Left lobe of liver (tissue), 2 donors: ENCODE results near the gene NCAPG. TPM values are rescaled to one million over a fixed set of nuclear protein-coding genes. Genes with fewer than 3 reads are reported as not detected.
"Not testable (repeated sequence)": the region's sequence is repeated elsewhere in the genome, so short reads cannot be mapped to it uniquely, and the experiment has no call there.

ENCODE experiments used
- ATAC-seq: fragments of 200-7000 bp; cut with Tn5 transposase; one replicate; pipeline ENCODE4 v1.9.1; 2020; ENCODE audit warnings: mild to moderate bottlenecking, moderate library complexity
- DNase-seq: peaks from one replicate; pipeline ENCODE4 v3.0.0-alpha.2; 2020; ENCODE audit warnings: low spot score
- total RNA-seq: library from RNA; stranded (reverse); gene quantifications from one replicate; pipeline ENCODE4 v1.2.1, GENCODE V29; 2021
- donor health status: DM: no; HTN: no; CAD: no; lungs with moderate emphysema.
- donor health status: DM: no; HTN: yes; CAD: no.

The NCAPG gene
- total RNA-seq, 1 donor from 2014 or later: 0.38 TPM

DNA sequence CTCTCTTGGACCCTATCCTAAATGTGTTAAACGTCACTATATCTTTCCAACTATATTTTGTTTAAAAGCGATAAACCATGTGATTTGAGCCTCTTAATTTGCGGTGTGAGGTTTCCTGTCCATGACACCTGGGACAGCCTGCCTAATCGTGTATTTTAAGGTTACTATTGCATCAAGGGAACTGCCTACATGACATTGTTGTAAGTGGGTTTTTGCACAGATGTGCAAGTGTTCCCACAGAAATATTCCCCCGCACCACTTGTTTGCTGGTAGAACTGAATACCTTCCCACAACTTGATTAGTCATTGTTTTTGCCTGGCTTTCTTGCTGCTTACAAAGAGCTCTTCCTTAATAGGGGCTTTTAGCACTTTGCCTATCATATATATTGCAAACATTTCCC is 24.2 kb upstream of the NCAPG start:
- no peak for ATAC-seq

DNA sequence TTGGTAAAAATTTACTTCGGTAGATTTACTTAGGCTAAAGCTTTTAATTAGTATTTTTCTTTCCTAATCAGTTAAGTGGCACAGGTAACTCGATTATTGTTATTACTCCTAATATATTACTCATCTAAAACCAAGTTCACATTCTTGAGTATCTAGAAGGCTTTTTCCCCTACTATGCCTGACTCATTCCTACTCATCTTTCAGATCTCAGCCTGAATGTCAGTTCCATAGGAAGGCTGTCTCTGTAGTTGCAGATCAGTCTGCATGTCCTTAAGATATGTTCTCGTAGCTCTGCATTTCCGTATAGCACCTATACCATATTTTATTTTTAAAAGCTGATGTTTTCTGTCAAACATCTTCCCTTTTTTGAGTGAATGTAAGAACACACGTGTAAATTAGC is 23.5 kb upstream of the NCAPG start:
- ATAC-seq: no peak
- no peak for DNase-seq

More for the DNA sequence above, 24.2 kb upstream of the NCAPG start:
- DNase-seq: no peak

DNA sequence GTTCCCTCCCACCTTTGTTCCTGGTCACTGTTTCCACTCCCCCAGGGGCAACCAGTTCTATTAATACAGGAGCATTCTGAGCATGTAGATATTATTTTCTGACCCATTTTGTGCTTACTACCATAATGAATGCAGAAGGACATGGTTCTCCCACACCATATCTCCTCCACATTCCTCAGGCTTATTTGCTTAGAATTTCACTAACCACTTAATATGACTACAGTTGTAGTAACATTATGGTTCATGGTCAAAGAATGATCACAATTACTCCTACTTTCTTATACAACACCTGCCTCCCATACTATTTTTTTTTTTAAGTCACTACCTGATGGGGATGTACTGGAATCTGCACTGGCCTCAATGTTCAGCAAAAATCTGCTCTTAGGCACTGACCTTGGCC is 21.8 kb upstream of the NCAPG start:
- DNase-seq: no peak
- ATAC-seq: no peak

DNA sequence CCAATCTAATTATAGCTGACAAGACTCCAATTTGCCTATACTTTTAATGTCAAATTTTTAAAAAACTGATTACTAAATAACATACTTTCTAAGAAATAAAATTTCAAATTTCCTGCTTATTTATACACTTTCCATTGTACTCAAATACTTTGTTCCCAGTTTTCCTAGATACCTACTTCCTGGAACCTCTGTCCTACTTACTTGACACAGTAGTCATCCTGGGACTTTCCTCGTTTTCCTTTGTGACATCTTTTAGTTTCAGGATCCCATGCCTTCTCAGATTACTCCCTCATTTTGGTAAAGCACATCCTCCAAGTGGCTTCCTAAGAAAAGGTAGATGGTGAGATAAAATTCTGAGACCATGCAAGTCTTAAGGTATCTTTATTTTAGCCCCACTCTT is 16.0 kb upstream of the NCAPG start:
- ATAC-seq (no peak), DNase-seq (no peak)

DNA sequence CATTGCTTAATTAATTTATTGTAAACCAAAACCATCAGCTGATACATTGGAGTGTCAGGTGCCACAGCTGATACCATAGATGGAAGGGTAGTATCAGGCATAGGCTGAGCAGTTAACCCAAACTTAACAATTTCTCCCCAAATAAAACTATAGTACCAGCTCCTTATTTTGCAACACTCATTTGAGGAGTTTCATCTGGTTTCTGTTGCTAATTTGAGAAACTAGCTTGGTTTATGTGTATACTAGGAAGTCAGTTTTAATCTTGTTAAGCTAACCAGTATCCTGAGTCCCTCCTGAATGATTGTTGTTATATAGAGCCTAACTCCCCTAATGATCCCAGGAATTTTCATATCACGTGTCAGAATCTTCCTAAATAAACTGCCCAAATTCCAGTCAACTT is 13.0 kb upstream of the NCAPG start:
- no peak for ATAC-seq
- no peak for DNase-seq

DNA sequence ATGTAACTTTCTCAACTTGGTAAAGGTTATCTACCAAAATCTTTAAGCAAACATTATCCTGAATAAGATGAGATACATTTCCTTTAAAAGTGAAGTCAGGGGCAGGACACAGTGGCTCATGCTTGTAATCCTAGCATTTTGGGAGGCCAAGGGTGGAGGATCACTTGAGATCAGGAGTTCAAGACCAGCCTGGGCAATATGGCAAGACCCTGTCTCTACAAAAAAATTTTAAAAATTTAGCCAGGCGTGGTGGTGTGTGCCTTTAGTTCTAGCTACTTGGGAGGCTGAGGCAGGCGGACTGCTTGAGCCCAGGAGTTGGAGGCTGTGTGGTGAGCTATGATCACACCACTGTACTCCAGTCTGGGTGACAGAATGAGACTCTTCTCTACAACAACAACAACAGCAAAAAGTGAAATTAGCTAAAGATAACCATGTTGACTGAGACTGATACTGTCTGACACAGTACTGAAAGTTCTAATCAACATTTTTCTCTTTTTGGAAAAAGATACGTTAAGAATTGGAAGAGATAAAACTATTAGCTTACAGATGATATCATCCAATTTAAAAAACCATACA is 5.1 kb upstream of the NCAPG start:
- no peak for ATAC-seq
- no peak for DNase-seq

DNA sequence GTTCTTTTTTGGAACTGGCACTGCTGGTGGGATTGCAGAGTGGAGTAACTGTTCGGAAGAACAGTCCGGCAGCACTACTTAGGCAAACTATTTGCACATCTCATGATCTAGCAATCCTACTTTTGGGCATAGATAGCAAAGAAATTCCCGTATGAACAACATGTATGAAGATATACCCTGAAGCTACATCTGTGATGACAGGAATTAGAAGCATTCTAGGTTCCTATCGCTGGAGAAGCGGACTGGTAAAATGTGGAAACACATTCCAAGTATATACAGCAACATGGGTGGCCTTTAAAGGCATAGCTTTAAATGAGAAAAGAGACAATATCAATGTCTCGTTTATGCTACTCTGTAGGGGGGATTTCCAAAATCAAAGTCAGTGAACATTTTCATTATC is 3.3 kb upstream of the NCAPG start:
- no peak for ATAC-seq
- no peak for DNase-seq

DNA sequence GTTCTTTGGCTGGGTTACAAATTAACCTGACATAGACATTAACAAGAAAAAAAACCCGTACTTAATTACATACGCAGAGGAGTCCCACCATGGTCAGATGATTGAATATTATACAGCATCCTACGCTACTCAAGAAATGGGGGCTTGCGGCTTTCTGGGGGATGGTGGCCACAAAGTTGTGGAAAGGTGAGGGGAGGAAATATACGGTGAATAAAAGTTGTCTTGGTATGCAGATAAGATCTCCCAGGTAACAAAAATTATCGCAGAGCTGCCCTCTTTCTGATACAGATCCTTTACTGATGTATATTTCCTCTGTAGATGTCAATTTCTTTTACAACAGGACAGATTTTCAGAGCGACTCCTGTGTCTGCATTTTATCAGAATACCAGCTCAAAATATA is 1.1 kb upstream of the NCAPG start:
- no peak for DNase-seq

DNA sequence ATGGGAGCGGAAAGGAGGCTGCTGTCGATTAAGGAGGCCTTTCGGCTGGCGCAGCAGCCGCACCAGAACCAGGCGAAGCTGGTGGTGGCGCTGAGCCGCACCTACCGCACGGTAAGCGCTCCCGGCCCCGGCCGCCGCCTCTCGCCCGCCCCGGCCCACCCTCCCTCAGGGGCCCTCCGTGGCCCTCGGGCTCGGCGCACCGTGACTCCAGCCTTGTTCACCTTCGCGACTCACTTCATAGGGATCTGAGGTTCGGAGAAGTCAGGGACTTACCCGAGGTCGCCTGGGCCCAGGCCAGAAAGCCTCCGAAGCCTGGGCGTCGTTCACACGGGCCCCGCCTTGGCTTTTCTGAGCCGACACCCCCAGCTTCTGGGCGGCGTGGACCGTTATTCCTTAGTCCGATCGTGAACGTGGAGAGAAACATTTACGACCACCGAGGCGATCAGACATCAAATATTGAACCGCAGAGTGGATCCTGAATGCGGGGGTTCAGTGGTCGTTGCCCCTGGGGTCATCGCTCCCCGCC is 362 bp downstream of the NCAPG start:
- peak; percentile 14 for ATAC-seq

More for the DNA sequence above, 1.1 kb upstream of the NCAPG start:
- no peak for ATAC-seq

DNA sequence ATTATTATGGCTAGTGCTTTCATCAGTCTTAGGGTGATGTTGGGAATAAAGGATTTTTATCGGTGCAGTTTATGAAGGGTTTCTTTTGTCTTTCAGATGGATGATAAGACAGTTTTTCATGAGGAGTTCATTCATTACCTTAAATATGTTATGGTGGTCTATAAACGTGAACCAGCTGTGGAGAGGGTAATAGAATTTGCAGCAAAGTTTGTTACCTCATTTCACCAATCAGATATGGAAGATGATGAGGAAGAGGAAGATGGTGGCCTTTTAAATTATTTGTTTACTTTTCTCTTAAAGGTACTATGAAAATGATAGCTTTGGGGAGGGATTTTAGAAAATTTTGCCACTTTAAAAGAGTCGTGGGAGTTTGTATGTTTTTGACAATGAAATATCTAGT is 1.3 kb downstream of the NCAPG start:
- ATAC-seq: no peak
- DNase-seq: no peak

More for the DNA sequence above, 362 bp downstream of the NCAPG start:
- no peak for DNase-seq

DNA sequence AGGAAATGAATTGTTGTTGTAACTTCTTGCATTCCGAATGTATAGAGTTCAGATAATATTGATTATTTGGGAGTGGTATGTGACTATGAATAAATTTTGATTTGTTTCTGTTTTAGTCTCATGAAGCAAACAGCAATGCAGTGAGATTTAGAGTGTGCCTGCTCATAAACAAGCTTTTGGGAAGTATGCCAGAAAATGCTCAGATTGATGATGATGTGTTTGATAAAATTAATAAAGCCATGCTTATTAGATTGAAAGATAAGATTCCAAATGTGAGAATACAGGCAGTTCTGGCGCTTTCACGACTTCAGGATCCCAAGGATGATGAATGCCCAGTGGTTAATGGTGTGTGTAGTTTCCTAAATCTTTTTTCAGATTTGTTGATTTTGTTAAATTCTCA is 2.0 kb downstream of the NCAPG start:
- DNase-seq (no peak), ATAC-seq (no peak)

DNA sequence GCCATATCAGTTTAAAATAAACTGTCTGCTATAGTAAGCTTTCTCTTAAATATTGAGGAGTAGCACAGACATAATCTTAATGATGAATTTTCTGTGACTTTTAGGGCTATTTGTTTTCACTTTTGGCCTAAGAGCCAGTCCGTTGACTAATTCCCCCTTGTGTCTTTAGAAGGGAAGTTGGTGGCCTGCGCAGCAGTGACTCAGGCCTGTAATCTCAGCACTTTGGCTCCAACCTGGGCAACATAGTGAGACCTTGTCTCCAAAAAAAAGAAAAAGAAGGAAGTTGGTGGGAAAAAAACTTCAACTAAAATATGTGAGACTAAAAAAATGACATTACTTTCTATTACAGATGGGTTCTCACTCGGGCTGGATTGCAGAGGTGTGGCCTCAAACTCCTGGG is 3.4 kb downstream of the NCAPG start:
- no peak for DNase-seq
- no peak for ATAC-seq

DNA sequence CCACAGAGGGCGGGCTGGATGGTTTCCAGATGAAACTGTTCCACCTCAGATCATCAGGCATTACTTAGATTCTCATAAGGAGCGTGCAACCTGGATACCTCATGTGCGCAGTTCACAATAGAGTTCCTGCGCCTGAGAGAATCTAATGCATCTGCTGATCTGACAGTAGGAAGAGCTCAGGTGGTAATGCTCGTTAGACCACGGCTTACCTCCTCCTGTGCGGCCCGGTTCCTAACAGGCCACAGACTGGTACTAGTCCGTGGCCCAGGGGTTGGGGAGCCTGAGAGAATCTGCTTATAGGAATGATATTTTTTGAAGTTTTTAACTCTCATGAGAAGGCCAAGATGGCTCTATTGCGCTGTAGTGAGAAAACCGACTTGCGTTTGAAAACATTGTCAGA is 5.4 kb downstream of the NCAPG start:
- ATAC-seq (no peak), DNase-seq (no peak)

DNA sequence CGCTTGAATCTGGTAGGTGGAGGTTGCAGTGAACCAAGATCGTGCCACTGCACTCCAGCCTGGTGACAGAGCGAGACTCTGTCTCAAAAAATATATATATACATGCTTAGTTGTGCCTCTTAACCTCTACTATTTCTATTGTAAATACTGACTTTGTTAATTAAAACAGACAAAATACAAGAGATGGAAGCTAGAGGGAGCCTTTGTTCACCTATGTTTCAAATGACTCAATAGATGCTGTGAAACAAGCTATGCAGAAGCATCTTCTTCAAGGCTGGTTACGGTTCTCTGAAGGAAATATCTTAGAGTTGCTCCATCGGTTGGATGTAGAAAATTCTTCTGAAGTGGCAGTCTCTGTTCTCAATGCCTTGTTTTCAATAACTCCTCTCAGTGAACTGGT is 6.2 kb downstream of the NCAPG start:
- DNase-seq (no peak), ATAC-seq (peak; percentile 82)

DNA sequence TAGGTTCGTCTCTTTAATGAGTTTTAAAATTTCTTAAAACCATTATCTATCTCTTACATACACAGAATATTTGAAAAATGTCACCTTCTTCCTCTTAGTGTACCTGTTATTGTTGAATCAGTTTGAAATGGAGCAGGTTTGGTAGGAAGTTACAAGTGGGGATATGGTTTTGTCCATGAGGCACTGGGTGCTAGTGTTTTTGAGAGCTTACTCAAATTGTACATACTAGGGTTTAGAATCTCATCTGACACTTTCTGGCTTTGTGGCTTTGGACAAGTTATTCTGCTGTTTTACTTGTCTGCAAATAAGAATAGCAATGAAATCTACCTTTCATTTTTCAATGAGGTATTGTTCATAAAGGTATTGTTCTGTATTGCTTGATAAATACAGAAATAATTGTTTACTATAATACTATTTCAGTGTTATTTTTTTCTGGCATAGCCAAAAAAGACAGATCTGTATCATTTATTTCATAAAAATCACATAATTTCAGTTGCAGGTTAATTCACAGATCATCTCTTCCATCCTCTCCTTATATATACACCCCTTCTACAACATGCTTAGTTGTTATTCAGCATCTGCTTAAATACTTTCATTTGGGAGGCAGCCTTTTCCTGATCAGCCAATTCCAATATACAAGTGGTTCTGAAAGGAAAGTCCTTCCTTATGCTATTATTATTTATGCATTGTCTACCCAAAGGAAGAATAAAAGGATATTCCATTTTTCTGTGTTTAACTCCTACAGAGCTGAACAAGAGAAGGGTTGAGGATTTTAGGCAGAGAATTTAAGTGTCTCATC is 13.3 kb downstream of the NCAPG start:
- no peak for ATAC-seq
- no peak for DNase-seq

DNA sequence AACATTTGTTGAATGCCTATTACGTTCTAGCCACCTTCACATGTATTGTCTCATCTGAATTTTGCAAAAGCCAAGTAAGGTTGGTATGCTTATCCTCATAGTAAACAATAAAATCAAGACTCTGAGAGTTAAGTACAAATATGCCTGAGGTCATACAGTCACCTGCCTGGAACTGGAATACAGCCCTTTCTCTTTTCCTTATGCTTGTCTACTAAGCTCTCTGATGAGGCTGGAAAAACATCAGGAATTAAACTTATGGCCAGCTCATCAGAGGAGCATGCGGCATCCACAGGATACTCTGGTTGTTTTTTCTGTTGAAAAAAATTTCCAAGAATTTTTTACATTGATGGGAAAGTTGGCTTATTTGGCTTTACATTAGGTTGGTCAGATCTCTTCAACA is 35.5 kb downstream of the NCAPG start:
- ATAC-seq: no peak
- DNase-seq: no peak

DNA sequence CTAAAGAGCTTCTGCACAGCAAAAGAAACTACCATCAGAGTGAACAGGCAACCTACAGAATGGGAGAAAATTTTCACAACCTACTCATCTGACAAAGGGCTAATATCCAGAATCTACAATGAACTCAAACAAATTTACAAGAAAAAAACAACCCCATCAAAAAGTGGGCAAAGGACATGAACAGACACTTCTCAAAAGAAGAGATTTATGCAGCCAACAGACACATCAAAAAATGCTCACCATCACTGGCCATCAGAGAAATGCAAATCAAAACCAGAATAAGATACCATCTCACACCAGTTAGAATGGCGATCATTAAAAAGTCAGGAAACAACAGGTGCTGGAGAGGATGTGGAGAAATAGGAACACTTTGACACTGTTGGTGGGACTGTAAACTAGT is 39.5 kb downstream of the NCAPG start:
- ATAC-seq, DNase-seq: not testable (repeated sequence)

DNA sequence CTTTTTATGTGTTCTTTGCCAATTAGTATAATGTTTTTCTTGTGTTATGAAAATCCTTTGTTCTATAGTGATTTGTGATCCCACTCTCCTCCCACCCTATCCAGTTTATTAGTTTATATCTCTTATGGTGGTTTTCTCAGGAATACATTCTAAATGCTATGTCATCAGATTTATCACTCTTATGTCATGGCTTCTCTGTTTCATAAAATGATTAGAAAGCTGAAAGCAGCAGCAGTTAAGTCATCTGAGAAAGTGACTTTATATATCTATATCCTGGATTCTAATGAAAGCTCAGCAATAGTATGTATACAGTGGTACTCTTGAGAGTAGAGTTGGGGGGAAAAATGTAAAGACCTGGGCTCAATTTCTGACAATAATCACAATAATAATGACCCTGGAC is 41.2 kb downstream of the NCAPG start:
- DNase-seq (no peak), ATAC-seq (no peak)

DNA sequence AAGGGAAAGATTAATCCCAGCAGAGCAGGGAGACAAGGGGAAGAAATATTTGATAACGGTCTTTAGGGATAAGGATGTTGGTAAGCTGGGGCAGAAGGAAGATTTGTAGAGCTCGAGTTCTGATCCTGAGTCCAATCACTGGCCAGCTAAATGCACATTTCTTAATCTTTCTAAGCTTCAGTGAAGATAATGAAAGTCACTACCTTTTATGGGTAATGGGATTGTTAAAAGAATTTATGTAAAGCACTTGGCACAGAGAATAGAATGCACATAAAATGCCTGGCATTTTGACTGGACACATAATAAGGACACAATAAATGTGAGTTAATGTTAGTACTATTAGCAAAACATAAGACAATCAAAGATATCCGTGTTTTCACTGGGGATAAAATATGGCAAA is 43.3 kb downstream of the NCAPG start:
- ATAC-seq: no peak
- DNase-seq: no peak

DNA sequence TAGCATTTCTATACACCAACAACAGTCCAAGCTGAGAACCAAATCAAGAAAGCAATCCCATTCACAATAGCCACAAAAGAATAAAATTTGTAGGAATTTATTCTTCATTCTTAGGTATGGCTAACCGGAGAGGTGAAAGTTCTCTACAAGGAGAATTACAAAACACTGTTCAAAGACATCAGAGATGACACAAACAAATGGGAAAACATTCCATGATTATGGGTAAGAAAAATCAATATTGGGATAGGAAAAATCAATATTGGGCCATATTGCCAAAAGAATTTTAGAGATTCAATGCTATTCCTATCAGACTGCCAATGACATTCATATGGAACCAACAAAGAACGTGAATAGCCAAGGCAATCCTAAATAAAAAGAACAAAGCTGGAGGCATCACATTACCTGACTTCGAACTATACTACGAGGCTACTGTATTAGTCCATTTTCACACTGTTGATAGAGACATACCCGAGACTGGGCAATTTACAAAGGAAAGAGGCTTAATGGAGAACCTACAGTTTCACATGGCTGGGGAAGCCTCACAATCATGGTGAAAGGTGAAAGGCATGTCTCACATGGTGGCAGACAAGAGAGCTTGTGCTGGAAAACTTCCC is 49.1 kb downstream of the NCAPG start:
- peak; percentile 23 for ATAC-seq
- no peak for DNase-seq

DNA sequence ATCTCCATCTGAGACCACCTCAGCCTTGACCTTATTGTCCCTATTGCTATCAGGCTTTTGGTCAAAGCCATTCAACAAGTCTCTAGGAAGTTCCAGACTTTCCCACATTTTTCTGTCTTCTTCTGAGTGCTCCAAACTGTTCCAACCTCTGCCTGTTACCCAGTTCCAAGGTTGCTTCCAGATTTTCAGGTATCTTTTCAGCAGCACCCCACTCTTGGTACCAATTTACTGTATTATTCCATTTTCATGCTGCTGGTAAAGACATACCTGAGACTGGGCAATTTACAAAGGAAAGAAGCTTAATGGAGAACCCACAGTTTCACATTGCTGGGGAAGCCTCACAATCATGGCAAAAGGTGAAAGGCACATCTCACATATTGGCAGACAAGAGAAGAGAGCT is 51.1 kb downstream of the NCAPG start:
- ATAC-seq, DNase-seq: not testable (repeated sequence)

DNA sequence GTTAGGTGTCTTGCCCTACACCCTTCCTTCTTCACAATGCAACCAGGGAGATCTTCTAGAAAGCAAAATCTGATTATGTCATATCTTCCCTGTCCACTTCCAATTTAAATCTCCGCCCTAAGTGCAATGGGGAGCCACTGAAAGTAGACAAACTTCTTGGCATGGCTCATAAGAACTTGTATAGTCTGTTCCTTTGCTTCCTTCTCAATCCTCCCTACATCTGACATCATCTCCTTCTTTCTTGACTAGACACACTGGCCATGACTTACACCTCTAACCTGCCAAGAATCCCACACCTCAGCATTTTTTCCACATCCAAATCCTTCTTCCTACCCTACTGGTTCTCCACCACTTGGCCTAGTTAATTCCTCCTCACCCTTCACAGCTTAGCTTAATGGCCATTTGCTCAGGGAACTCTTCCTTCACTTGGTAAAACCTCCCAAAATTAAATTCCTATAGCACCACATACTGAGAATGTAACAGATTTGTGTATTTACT is 55.1 kb downstream of the NCAPG start:
- no peak for DNase-seq
- no peak for ATAC-seq
